ENCODE measurements around the gene ZNF687. TPM values are rescaled to one million over a fixed set of nuclear protein-coding genes. Genes with fewer than 3 reads are reported as not detected.

Gene ZNF687
- total RNA-seq, 1 experiment from 2014 or later, result 34.3 TPM

GRCh38 chr1:151314137-151314875 is 32.2 kb downstream of the ZNF687 start:
- ATAC-seq, result peak; percentile 53; the same call in 1 of the 2 replicates
- Histone ChIP-seq H3K9ac (ENCODE audit: low read length) (no peak overlapping the region), H4K20me1 (ENCODE audit: insufficient read depth) (no peaks in the 10 kb centered on the region), H3K4me2 (ENCODE audit: low read length) (peak overlapping the region; percentile 39), H3K9me2 (ENCODE audit: insufficient read depth) (no peaks in the 10 kb centered on the region), H2AFZ (ENCODE audit: low read depth, low read length, poor library complexity, severe bottlenecking) (no peak overlapping the region), H3K27me3 (ENCODE audit: insufficient read depth, low read length) (no peaks in the 10 kb centered on the region), H3K9me3 (ENCODE audit: control insufficient read depth in 1 of 2, insufficient read depth in 1 of 2, low read depth in 1 of 2, low read length in 2 of 2) (no peaks in the 10 kb centered on the region), H3K4me3 (replicated peaks in 1 of 2; ENCODE audit: low read depth in 1 of 2, low read length in 2 of 2) (no peak overlapping the region), H3K27ac (ENCODE audit: low read depth, low read length) (no peak overlapping the region), H3K36me3 (ENCODE audit: control insufficient read depth in 1 of 2, insufficient read depth in 2 of 2, low read length in 2 of 2) (peaks cover 0 to 4% of the 10 kb centered on the region in 2 experiments; a peak in 1 of 4 replicates), H3K79me2 (ENCODE audit: insufficient read depth, low read length) (peaks cover 3% of the 10 kb centered on the region; the same call in 1 of the 2 replicates), H3K4me1 (ENCODE audit: control insufficient read depth in 1 of 2, insufficient read depth in 2 of 2, low read length in 2 of 2) (peaks cover 16 to 34% of the 10 kb centered on the region in 2 experiments)
- TF ChIP-seq, protein P1, sequence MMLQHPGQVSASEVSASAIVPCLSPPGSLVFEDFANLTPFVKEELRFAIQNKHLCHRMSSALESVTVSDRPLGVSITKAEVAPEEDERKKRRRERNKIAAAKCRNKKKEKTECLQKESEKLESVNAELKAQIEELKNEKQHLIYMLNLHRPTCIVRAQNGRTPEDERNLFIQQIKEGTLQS (IDR thresholded peaks at IDR 0.05), result no peak
- TF ChIP-seq TCF7L2 (IDR thresholded peaks at IDR 0.05; ENCODE audit: borderline replicate concordance, extremely low read depth, insufficient read depth, insufficient read length) (no peak), POLR2A (IDR thresholded peaks at IDR 0.05; ENCODE audit: borderline replicate concordance, extremely low read depth, insufficient read depth, insufficient read length) (no peak), SP1 (IDR thresholded peaks at IDR 0.05; ENCODE audit: low read depth) (peak; percentile 10; the same call in 1 of the 2 replicates), FOSL1 (IDR thresholded peaks at IDR 0.05; ENCODE audit: low read depth) (peak; percentile 50), ELF1 (IDR thresholded peaks at IDR 0.05; ENCODE audit: borderline replicate concordance, low read depth) (no peak), EZH2 (IDR thresholded peaks at IDR 0.05) (no peak)
- TF ChIP-seq, protein P2, sequence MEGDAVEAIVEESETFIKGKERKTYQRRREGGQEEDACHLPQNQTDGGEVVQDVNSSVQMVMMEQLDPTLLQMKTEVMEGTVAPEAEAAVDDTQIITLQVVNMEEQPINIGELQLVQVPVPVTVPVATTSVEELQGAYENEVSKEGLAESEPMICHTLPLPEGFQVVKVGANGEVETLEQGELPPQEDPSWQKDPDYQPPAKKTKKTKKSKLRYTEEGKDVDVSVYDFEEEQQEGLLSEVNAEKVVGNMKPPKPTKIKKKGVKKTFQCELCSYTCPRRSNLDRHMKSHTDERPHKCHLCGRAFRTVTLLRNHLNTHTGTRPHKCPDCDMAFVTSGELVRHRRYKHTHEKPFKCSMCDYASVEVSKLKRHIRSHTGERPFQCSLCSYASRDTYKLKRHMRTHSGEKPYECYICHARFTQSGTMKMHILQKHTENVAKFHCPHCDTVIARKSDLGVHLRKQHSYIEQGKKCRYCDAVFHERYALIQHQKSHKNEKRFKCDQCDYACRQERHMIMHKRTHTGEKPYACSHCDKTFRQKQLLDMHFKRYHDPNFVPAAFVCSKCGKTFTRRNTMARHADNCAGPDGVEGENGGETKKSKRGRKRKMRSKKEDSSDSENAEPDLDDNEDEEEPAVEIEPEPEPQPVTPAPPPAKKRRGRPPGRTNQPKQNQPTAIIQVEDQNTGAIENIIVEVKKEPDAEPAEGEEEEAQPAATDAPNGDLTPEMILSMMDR (IDR thresholded peaks at IDR 0.05 in 2 of 3, conservative IDR thresholded peaks at IDR 0.05 in 1 of 3; ENCODE audit: borderline replicate concordance in 1 of 3, insufficient read depth in 1 of 3, low read depth in 2 of 3, low read length in 2 of 3), result no peak
- TF ChIP-seq, protein P3, sequence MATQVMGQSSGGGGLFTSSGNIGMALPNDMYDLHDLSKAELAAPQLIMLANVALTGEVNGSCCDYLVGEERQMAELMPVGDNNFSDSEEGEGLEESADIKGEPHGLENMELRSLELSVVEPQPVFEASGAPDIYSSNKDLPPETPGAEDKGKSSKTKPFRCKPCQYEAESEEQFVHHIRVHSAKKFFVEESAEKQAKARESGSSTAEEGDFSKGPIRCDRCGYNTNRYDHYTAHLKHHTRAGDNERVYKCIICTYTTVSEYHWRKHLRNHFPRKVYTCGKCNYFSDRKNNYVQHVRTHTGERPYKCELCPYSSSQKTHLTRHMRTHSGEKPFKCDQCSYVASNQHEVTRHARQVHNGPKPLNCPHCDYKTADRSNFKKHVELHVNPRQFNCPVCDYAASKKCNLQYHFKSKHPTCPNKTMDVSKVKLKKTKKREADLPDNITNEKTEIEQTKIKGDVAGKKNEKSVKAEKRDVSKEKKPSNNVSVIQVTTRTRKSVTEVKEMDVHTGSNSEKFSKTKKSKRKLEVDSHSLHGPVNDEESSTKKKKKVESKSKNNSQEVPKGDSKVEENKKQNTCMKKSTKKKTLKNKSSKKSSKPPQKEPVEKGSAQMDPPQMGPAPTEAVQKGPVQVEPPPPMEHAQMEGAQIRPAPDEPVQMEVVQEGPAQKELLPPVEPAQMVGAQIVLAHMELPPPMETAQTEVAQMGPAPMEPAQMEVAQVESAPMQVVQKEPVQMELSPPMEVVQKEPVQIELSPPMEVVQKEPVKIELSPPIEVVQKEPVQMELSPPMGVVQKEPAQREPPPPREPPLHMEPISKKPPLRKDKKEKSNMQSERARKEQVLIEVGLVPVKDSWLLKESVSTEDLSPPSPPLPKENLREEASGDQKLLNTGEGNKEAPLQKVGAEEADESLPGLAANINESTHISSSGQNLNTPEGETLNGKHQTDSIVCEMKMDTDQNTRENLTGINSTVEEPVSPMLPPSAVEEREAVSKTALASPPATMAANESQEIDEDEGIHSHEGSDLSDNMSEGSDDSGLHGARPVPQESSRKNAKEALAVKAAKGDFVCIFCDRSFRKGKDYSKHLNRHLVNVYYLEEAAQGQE (IDR thresholded peaks at IDR 0.05; ENCODE audit: low read depth), result no peak
- intact Hi-C loops (cut with micrococcal nuclease), result no loop called here
- POLR2A ChIA-PET, result interaction anchor here (1.8 kb wide), 1 partner anchor 13 kb away, joined by 11 read pairs; the partner anchor contains the start of gene PI4KB
- CTCF ChIA-PET, result interaction anchor here (1.0 to 4.8 kb wide), 2 partner anchors 13 to 26 kb away, joined by 4 to 33 read pairs; no protein-coding TSS in a partner anchor
- RAD21 ChIA-PET (ENCODE audit: low non-redundant PET in 1 of 2, low total read pairs in 2 of 2, uncharacterized antibody in 2 of 2, unreplicated experiment in 2 of 2), result no interaction called here
- no TSS peak for BruUV-seq (replicated peaks)
- DNase-seq (ENCODE audit: low read depth, low spot score), result no peak

Data from HCT116 (cell line).